ENCODE measurements around the gene UNC79. TPM values are rescaled to one million over a fixed set of nuclear protein-coding genes. Genes with fewer than 3 reads are reported as not detected.
"Not testable (repeated sequence)": the region's sequence is repeated elsewhere in the genome, so short reads cannot be mapped to it uniquely, and the experiment has no call there.

Gene UNC79
- total RNA-seq (2014; rRNA removed; shearing (Covaris generic); ENCODE audit: low replicate concordance): not detected in 2 replicates

DNA sequence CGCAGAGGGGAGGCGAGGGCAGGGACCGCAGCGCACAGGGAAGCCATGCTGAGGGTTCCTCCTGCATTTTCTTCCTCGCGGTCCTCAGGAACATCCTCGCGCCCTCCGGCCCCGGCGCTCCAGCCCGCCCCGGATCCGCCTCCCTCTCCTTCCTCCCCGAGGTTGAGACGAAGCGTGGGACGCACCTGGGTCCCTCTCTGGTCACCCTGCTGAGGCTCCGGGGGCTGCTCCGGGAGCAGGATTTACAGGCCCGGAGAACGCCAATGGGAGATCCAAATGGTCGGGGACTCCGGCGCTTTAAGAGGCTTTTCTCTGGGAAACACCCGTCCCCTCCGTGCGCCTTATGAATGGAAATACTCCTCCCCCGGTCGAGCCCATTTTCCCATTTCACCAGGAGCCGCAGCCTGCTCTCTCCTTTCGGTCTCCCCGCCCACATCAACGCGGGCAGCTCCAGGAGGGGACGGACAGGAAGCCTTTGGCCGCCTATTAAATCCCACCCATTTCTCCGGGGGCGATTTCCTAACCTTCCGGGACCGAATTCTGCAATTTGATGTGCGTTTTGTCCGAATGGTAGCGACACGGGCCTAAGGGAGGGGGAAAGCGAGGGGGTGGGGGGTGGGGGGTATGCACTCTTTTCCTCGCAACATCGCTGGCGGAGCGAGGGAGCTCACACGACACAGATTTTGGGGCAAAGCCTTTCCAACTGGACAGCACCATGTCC, at the start of gene UNC79:
Gene UNC79, plus strand, starts transcription at position 625 of the 721 bp plus-strand sequence. Its CDS starts 91 bp downstream, at position 716.
- DNase-seq: no peak
- H3K4me3 ChIP-seq: no peak within 1 kb of the TSS

DNA sequence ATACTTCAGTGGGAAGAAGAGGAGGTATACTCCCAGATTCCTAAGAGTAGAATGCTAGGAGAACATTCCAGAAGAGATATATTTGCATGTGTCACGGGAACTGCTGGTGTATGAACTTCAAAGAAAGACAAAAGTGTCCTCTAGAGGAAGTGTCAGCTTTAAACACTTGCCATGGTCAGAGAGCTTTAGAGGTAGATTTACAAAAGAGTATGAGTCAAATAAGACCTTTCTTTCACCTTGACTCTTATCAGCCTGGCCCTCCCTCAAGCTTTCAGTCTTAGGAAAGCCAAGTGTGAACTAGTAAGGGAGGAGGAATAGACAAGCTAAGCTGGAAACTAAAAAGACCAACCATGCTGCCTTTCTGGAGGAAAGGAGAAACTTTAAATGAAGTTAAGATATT, 49.1 kb upstream of the UNC79 start:
- Histone ChIP-seq H3K9me3 (no peaks in the 10 kb centered on the region), H3K36me3 (no peaks in the 10 kb centered on the region), H3K27me3 (no peaks in the 10 kb centered on the region), H3K4me3 (no peak overlapping the region)
- DNase-seq: no peak

More for the DNA sequence above, at the start of gene UNC79:
- Histone ChIP-seq H3K9me3 (no peaks in the 10 kb centered on the region), H3K36me3 (no peaks in the 10 kb centered on the region), H3K27me3 (no peaks in the 10 kb centered on the region; the same call in 1 of the 2 replicates)

DNA sequence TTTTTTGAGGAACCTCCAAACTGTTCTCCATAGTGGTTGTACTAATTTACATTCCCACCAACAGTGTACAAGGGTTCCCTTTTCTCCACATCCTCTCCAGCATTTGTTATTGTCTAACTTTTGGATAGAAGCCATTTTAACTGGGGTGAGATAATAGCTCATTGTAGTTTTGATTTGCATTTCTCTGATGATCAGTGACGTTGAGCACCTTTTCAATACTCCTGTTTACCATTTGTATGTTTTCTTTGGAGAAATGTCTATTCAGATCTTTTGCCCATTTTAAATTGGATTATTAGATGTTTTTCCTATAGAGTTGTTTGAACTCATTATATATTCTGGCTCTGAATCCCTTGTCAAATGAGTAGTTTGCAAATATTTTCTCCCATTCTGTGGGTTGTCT, 46.5 kb upstream of the UNC79 start:
- H3K9me3 ChIP-seq, DNase-seq, H3K4me3 ChIP-seq, H3K27me3 ChIP-seq, H3K36me3 ChIP-seq: not testable (repeated sequence)

DNA sequence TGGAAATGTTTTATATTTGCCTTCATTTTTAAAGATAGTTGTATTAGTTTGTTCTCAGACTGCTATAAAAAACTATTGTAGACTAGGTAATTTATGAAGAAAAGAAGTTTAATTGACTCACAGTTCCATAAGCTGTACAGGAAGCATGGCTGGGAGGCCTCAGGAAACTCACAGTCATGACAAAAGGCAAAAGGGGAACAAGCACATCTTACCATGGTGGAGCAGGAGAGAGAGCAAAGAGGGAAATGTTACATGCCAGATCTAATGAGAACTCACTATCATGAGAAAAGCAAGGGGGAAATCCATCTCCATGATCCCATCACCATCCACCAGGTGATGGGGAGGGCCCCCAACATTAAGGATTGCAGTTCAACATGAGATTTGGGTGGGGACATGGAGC, 35.5 kb upstream of the UNC79 start:
- no peaks in the 10 kb centered on the region for H3K9me3 ChIP-seq
- H3K27me3 ChIP-seq: no peaks in the 10 kb centered on the region
- H3K36me3 ChIP-seq: no peaks in the 10 kb centered on the region
- H3K4me3 ChIP-seq: no peak overlapping the region
- DNase-seq: no peak

DNA sequence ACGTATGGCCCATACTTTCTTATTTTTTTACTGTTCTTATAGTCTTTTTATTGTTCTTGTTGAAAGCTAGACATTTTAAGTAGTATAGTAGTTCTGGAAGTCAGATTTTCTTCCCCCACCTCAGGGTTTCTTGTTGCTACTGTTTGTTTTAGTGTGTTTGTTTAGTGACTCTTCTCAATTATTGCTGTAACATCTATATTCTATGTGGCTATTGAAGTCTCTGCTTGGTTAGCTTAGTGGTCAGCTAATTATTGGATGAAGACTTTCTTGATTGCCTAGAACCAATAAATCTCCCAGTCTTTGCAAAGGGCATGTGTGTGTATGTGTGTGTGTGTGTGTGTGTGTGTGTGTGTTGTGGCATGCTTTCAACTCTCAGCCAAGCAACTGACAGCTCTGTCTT, 34.3 kb upstream of the UNC79 start:
- Histone ChIP-seq H3K9me3 (no peaks in the 10 kb centered on the region), H3K4me3 (no peak overlapping the region), H3K36me3 (no peaks in the 10 kb centered on the region), H3K27me3 (no peaks in the 10 kb centered on the region)
- DNase-seq: no peak

DNA sequence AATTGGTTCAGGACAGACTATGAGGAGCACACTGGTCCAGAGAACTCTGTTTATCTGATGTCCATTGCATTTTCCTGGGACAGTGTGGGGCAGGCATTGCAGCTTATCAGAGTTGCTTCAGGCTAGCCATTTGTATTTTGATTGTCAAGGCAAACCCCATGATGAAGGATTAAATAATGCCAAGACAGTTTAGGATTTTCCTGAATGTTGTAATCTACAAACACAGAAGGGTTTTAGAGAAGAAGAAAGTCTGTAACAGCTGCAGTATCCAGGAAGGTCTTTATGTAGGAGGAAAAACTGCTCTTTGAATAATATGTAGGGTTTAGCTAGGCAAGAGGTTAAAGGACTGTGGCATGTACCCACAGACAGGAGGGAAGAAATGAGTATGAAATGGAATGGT, 32.2 kb upstream of the UNC79 start:
- no peak overlapping the region for H3K4me3 ChIP-seq
- H3K27me3 ChIP-seq: no peaks in the 10 kb centered on the region
- no peaks in the 10 kb centered on the region for H3K36me3 ChIP-seq
- no peak for DNase-seq
- no peaks in the 10 kb centered on the region for H3K9me3 ChIP-seq

DNA sequence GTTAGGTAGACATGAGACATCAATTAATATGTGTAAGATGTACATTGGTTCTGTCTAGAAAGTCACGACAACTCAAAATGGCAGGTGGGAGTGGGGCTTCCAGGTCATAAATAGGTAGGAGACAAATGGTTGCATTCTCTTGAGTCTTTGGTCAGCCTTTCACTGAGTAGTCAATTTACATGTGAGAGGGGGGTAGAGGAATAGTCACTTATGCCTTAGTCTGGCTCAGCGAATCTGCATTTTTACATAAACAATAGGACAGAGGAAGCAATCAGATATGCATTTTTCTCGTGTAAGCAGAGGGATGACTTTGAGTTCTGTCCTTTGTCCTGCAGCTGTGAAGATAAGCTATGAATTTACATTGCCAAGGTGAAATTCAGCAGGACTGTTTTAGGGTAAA, 27.8 kb upstream of the UNC79 start:
- no peaks in the 10 kb centered on the region for H3K36me3 ChIP-seq
- no peaks in the 10 kb centered on the region for H3K27me3 ChIP-seq
- no peak overlapping the region for H3K4me3 ChIP-seq
- DNase-seq: no peak
- no peaks in the 10 kb centered on the region for H3K9me3 ChIP-seq

DNA sequence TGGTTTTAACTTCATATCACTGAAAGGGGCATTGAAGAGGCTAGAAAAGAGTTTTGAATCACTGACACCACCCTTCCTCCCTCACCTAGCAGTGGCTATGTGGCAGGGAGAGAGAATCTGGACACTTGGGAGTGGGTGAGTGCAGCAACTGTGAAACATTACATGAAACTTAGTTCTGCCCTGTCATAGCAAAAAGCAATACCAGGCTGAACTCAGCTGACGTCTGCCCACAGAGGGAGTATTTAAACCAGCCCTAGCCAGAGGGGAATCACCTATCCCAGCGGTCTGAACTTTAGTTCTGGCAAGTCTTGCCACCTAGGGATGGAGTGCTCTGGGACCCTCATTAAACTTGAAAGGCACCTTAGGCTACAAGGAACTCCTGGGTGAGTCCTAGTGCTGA, 20.7 kb upstream of the UNC79 start:
- Histone ChIP-seq H3K9me3 (no peaks in the 10 kb centered on the region), H3K36me3 (no peaks in the 10 kb centered on the region), H3K27me3 (no peaks in the 10 kb centered on the region), H3K4me3 (no peak overlapping the region)
- no peak for DNase-seq

DNA sequence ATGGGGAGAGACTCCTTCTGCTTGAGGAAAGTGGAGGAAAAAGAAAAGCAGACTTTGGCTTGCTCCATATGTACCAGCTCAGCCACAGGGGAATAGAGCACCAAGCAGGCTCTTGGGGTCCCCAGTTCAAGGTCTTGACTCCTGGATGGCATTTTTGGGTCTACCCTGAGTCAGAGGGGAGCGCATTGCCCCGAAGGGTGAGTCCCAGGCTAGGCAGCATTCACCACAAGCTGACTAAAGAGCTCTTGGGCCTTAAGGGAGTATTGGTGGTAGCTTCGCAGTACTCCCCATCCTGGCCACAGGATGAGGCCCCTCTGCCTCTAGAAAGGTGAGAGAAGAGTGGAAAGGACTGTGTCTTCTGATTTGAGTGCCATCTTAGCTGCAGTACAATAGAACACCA, 19.8 kb upstream of the UNC79 start:
- H3K4me3 ChIP-seq: no peak overlapping the region
- H3K36me3 ChIP-seq: no peaks in the 10 kb centered on the region
- DNase-seq: no peak
- no peaks in the 10 kb centered on the region for H3K27me3 ChIP-seq
- no peaks in the 10 kb centered on the region for H3K9me3 ChIP-seq

DNA sequence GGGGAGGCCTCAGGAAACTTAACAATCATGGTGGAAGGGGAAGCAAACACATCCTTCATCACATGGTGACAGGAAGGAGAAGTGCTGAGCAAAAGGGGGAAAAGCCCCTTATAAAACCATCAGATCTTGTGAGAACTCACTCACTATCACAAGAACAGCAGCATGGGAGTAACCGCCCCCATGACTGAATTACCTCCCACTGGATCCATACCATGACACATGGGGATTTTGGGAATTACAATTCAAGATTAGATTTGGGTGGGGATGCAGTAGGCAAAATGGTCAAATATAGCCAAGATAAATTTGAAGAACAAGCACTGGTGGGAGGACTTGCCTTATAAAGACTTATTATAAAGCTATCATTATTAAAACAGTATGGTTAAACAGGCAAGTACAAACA, 5.6 kb upstream of the UNC79 start:
- not testable (repeated sequence) for H3K36me3 ChIP-seq, H3K9me3 ChIP-seq, H3K4me3 ChIP-seq, DNase-seq, H3K27me3 ChIP-seq

DNA sequence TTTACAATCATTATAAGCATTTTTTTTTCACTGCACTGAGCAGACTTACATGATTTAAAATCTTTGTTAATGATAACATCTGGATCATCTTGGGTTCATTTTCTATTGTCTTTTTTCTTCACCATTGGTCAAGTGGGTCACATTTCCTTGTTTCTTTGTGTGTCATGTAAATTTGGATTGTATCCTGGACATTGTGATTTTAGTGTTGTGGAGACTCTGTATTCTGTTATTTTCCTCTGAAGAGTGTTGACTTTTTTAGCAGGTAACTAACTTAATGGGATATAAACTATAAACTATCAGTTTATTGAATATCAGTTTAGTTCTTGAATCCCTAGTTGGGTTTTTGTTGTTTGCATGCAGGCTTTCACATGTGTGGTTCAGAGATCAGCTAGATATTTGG, 4.0 kb upstream of the UNC79 start:
- Histone ChIP-seq H3K9me3 (no peaks in the 10 kb centered on the region), H3K4me3 (no peak overlapping the region), H3K27me3 (no peaks in the 10 kb centered on the region; the same call in 1 of the 2 replicates), H3K36me3 (no peaks in the 10 kb centered on the region)
- no peak for DNase-seq

DNA sequence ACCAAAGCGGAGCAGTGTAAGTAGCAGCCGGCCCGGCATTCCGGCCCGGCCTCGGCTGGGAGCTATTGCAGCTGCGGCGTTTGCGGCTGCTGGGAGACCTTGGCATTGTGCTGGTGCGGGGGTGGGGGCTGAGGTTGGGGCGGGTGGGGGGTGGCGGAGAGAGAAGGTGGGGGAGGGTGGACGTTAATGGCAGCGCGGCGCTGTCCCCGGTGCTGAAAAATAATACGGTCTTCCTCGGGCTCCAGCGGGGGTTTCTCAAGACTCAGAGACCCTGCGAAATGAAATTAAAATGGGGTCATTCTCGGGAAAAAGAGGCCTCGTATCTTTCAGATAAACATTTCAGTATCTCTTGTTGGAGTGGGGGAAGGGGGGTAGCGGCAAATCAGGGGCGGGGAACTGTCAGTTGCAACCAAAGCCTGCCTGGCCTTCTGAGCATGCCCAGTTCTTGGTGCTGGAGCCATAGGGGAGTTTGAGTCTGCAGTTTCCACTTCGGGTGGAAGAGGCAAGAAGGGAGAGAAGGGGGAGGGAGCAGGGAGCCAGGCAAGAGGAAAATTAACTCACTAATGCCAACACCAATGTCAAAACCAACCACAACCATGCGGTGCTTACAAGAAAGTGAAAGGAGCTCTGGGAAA, 414 bp downstream of the UNC79 start:
- Histone ChIP-seq H3K9me3 (no peaks in the 10 kb centered on the region), H3K4me3 (no peak overlapping the region), H3K36me3 (no peaks in the 10 kb centered on the region), H3K27me3 (no peaks in the 10 kb centered on the region; the same call in 1 of the 2 replicates)
- DNase-seq: no peak

DNA sequence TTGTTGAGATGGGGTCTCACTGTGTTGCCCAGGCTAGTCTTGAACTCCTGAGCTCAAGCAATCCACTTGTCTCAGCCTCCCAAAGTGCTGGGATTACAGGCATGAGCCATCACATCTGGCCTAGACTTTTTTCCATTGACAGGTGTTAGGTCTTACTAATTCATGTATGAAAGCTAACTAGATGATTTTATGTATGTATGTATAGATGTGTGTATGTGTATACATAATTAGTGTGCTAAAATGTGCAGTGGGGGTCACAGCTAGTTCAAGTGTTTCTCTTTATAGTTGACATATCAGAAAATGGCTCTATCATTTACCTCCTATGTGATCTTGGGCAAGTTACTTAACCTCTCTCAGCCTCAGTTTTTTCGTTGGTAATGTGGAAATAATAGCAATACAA, 23.5 kb downstream of the UNC79 start:
- Histone ChIP-seq H3K9me3 (no peaks in the 10 kb centered on the region), H3K36me3 (no peaks in the 10 kb centered on the region), H3K27me3 (no peaks in the 10 kb centered on the region), H3K4me3 (no peak overlapping the region)
- DNase-seq: no peak

DNA sequence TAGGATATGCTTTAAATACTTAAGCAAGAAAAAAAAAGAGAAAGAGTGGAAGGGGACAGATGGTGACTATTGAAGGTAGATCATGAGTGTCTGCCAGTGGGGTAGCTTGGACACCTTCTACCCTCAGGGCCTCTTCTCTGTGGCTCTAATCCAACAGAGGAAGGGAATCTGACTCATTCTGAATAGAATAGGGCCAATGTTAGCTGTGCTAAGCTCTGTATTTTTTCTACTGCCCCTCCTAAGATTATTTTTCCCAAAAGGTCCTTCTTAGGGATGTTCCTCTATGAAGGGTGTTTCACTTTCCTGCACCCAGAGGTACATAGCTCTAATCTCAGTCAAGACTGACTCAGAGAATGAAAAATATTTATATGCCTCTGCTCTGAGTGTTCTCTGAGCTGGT, 25.6 kb downstream of the UNC79 start:
- DNase-seq: no peak
- no peaks in the 10 kb centered on the region for H3K9me3 ChIP-seq
- H3K27me3 ChIP-seq: no peaks in the 10 kb centered on the region
- H3K4me3 ChIP-seq: no peak overlapping the region
- no peaks in the 10 kb centered on the region for H3K36me3 ChIP-seq

DNA sequence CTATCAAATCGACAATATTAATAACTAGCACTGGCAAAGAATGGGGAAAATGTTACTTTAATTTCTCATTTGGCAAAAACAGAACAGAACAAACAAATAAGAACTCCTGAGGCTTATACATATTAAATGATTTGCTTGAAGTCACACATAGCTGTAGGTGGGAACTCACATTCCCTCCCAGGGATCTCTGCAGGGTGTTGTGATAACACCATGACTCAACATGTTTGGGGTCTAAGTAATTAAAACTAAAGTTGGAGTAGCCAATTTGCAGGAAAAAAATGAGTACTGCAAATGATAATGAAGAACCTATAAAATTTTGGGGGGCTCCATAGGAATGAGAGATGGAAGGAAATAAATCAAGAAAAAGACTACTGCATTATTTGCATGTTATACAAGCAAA, 27.5 kb downstream of the UNC79 start:
- no peak for DNase-seq
- Histone ChIP-seq H3K36me3 (no peaks in the 10 kb centered on the region), H3K4me3 (no peak overlapping the region), H3K9me3 (no peaks in the 10 kb centered on the region), H3K27me3 (no peaks in the 10 kb centered on the region)

DNA sequence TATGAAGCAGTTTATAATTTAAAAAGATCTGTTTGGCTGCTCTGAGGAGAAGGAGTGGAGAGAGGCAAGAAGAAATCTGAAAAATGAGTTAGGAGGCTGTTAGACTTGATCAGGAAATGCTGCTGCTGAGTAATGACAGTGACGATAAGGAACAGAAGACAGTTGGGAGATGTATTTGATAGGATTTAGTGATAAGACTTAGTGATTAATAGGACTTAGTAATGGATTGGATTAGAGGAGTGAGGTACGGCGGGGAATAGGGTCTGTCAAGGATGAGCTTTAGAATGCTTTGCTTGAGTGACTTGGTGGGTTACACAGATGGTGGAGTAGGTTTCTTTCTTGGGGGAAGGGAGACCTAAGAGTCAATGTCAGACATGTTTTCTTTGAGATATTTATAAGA, 31.7 kb downstream of the UNC79 start:
- DNase-seq: no peak
- H3K4me3 ChIP-seq: no peak overlapping the region
- H3K9me3 ChIP-seq: no peaks in the 10 kb centered on the region
- H3K27me3 ChIP-seq: no peaks in the 10 kb centered on the region
- H3K36me3 ChIP-seq: no peaks in the 10 kb centered on the region

DNA sequence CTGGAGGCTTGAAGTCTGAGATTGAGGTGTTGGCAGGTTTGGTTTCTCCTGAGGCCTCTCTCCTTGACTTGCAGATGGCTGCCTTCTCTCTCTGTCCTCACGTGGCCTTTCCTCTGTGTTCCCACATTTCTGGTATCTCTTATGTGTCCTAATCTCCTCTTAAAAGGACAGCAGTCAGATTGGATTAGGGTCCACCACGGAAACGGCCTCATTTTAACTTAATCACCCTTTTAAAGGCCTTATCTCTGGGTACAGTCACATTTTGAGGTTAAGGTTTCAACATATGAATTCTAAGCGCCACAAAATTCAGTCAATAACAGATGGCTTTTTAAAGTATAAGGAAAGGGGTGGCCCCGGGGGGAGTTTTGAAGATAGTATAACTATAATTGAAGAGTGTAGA, 33.5 kb downstream of the UNC79 start:
- Histone ChIP-seq H3K36me3 (no peaks in the 10 kb centered on the region), H3K27me3 (peaks cover 3% of the 10 kb centered on the region), H3K4me3 (no peak overlapping the region), H3K9me3 (no peaks in the 10 kb centered on the region)
- no peak for DNase-seq

DNA sequence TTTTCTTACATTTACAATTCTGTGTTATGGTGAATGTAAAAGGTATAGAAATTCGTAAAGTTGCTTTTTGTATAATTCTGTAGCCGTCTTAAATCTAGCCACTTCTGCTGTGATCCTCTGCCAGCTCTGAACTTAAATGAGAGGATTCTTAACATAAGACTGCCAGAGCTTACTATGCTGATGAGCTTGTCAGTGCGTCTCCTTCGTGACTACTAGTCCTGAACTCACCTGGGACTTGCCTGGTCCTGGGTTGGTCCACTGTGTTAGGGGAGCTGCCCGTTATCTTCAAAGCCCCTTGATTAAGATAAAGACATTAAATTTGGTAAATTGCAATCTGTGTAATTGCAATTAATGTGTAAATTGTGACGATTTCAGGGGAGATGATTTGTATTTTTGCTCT, 44.7 kb downstream of the UNC79 start:
- no peak for DNase-seq
- Histone ChIP-seq H3K27me3 (peaks cover 13% of the 10 kb centered on the region; the same call in 1 of the 2 replicates), H3K36me3 (no peaks in the 10 kb centered on the region), H3K9me3 (no peaks in the 10 kb centered on the region), H3K4me3 (no peak overlapping the region)

Data from MG63 (cell line).